Trophoblast cell (in vitro differentiated cells and primary cell): ENCODE measurements around the gene SSC5D.
"Not testable (repeated sequence)": the region's sequence is repeated elsewhere in the genome, so short reads cannot be mapped to it uniquely, and the experiment has no call there.

Source experiments
- DNase-seq, 2 donors: peaks; one replicate each; pipeline ENCODE4 v3.0.0-alpha.2; 2016
- H2AFZ ChIP-seq: 2 replicates; pipeline ENCODE4 v1.6.1; 2013; ENCODE audit warnings: low read length, moderate library complexity, mild to moderate bottlenecking; ENCODE audit not compliant: insufficient read depth, poor library complexity
- H2AK5ac ChIP-seq: 2 replicates; pipeline ENCODE4 v1.6.1; 2013; ENCODE audit warnings: mild to moderate bottlenecking, low read length
- H2BK120ac ChIP-seq: 2 replicates; pipeline ENCODE4 v1.6.1; 2013; ENCODE audit warnings: low read length, mild to moderate bottlenecking, moderate library complexity; ENCODE audit not compliant: insufficient read depth, poor library complexity
- H2BK12ac ChIP-seq: 2 replicates; pipeline ENCODE4 v1.6.1; 2013; ENCODE audit warnings: mild to moderate bottlenecking, low read length, moderate library complexity
- H2BK5ac ChIP-seq: 2 replicates; pipeline ENCODE4 v1.6.1; 2013; ENCODE audit warnings: low read length, low read depth, moderate library complexity, mild to moderate bottlenecking; ENCODE audit not compliant: poor library complexity
- H3K14ac ChIP-seq: 2 replicates; pipeline ENCODE4 v1.6.1; 2013; ENCODE audit warnings: mild to moderate bottlenecking, low read length
- H3K18ac ChIP-seq: 2 replicates; pipeline ENCODE4 v1.6.1; 2013; ENCODE audit warnings: mild to moderate bottlenecking, low read length
- H3K23ac ChIP-seq: 2 replicates; pipeline ENCODE4 v1.6.1; 2013; ENCODE audit warnings: low read length
- H3K27ac ChIP-seq: 2 replicates; pipeline ENCODE4 v1.5.1; 2013; ENCODE audit warnings: low read depth, mild to moderate bottlenecking, inconsistent platforms, low read length, moderate library complexity
- H3K27me3 ChIP-seq: 2 replicates; pipeline ENCODE4 v1.6.1; 2013; ENCODE audit warnings: inconsistent platforms, mild to moderate bottlenecking, low read length, moderate library complexity; ENCODE audit not compliant: insufficient read depth
- H3K36me3 ChIP-seq, 2 experiments: 1 replicate in 1 of 2; 2 replicates in 1 of 2; pipeline ENCODE4 v1.6.1; 2013; ENCODE audit warnings: low read length in 2 of 2, mild to moderate bottlenecking in 2 of 2, moderate library complexity in 1 of 2; ENCODE audit not compliant: insufficient read depth in 2 of 2, control insufficient read depth in 1 of 2
- H3K4ac ChIP-seq: 2 replicates; pipeline ENCODE4 v1.6.1; 2013; ENCODE audit warnings: low read depth, mild to moderate bottlenecking, low read length, moderate library complexity
- H3K4me1 ChIP-seq, 2 experiments: 1 replicate in 1 of 2; 2 replicates in 1 of 2; pipeline ENCODE4 v1.6.1; 2013; ENCODE audit warnings: low read length in 2 of 2, mild to moderate bottlenecking in 2 of 2, moderate library complexity in 1 of 2; ENCODE audit not compliant: insufficient read depth in 2 of 2, control insufficient read depth in 1 of 2
- H3K4me2 ChIP-seq: 2 replicates; pipeline ENCODE4 v1.6.1; 2013; ENCODE audit warnings: inconsistent platforms, mild to moderate bottlenecking, low read length, moderate library complexity
- H3K4me3 ChIP-seq: 2 replicates; pipeline ENCODE4 v1.5.1; 2013; ENCODE audit warnings: mild to moderate bottlenecking, low read depth, low read length, inconsistent platforms
- H3K79me1 ChIP-seq: one replicate; pipeline ENCODE4 v1.6.1; 2013; ENCODE audit warnings: low read length
- H3K79me2 ChIP-seq: 2 replicates; pipeline ENCODE4 v1.6.1; 2013; ENCODE audit warnings: low read length, mild to moderate bottlenecking; ENCODE audit not compliant: control insufficient read depth, insufficient read depth, poor library complexity
- H3K9ac ChIP-seq: 2 replicates; pipeline ENCODE4 v1.6.1; 2013; ENCODE audit warnings: mild to moderate bottlenecking, low read length
- H3K9me3 ChIP-seq: 2 replicates; pipeline ENCODE4 v1.6.1; 2013; ENCODE audit warnings: low read depth, mild to moderate bottlenecking, control low read depth, inconsistent platforms, low read length; ENCODE audit not compliant: insufficient read depth
- H4K12ac ChIP-seq: 2 replicates; pipeline ENCODE4 v1.6.1; 2013; ENCODE audit warnings: low read depth, mild to moderate bottlenecking, low read length, moderate library complexity
- H4K8ac ChIP-seq: 2 replicates; pipeline ENCODE4 v1.6.1; 2013; ENCODE audit warnings: low read depth, mild to moderate bottlenecking, low read length, moderate library complexity
- H4K91ac ChIP-seq: one replicate; pipeline ENCODE4 v1.6.1; 2013; ENCODE audit warnings: low read depth, mild to moderate bottlenecking, low read length, moderate library complexity
- WGBS: extraction: QIAGEN DNeasy Blood & Tissue Kit; methylation state at CpG from one replicate; pipeline ENCODE4 v1.1.7; 2013; ENCODE audit warnings: missing lambda C conversion rate; ENCODE audit not compliant: insufficient read length, insufficient coverage; ENCODE audit errors: extremely low coverage; 5-methylcytosine and 5-hydroxymethylcytosine counted together

The SSC5D gene

GRCh38 chr19:55444646-55445045 is 43.6 kb upstream of the SSC5D start:
- Histone ChIP-seq H3K14ac (no peak overlapping the region), H2BK120ac (no peak overlapping the region), H3K4me2 (no peak overlapping the region), H3K4ac (no peak overlapping the region), H4K8ac (no peak overlapping the region), H3K27ac (no peak overlapping the region), H3K4me3 (no peak overlapping the region), H3K9ac (no peak overlapping the region), H3K9me3 (peaks cover 27% of the 10 kb centered on the region), H3K18ac (no peak overlapping the region), H3K4me1 (no peaks in the 10 kb centered on the region), H3K79me1 (no peaks in the 10 kb centered on the region), H2BK5ac (no peak overlapping the region), H4K12ac (no peak overlapping the region), H4K91ac (no peak overlapping the region), H3K23ac (no peak overlapping the region), H3K27me3 (peaks cover 47% of the 10 kb centered on the region), H3K79me2 (no peaks in the 10 kb centered on the region), H2BK12ac (no peak overlapping the region), H2AFZ (no peak overlapping the region), H3K36me3 (no peaks in the 10 kb centered on the region), H2AK5ac (no peak overlapping the region)
- DNase-seq, result no peak
- WGBS, result no CpG with 5 or more reads among the region's 11 CpGs

- H3K79me2 ChIP-seq, result no peaks in the 10 kb centered on the region
- H3K14ac ChIP-seq, result no peak overlapping the region
- no peaks in the 10 kb centered on the region for H3K79me1 ChIP-seq
- DNase-seq, result no peak
- H4K8ac ChIP-seq, result no peak overlapping the region
- H4K12ac ChIP-seq, result no peak overlapping the region
- H3K23ac ChIP-seq, result no peak overlapping the region
- WGBS, result no CpG with 5 or more reads among the region's 8 CpGs
- H2AFZ ChIP-seq, result no peak overlapping the region
- no peak overlapping the region for H3K9ac ChIP-seq
- H3K27me3 ChIP-seq, result peaks cover 45% of the 10 kb centered on the region
- H3K36me3 ChIP-seq, result no peaks in the 10 kb centered on the region
- no peak overlapping the region for H3K4ac ChIP-seq
- no peak overlapping the region for H2AK5ac ChIP-seq
- no peak overlapping the region for H2BK12ac ChIP-seq
- no peak overlapping the region for H2BK5ac ChIP-seq
- no peak overlapping the region for H3K4me2 ChIP-seq
- no peak overlapping the region for H2BK120ac ChIP-seq
- no peak overlapping the region for H4K91ac ChIP-seq
- H3K27ac ChIP-seq, result no peak overlapping the region
- no peaks in the 10 kb centered on the region for H3K4me1 ChIP-seq
- H3K18ac ChIP-seq, result no peak overlapping the region
- no peak overlapping the region for H3K4me3 ChIP-seq
- H3K9me3 ChIP-seq, result peaks cover 19% of the 10 kb centered on the region
Measured at GRCh38 chr19:55446060-55446459, 42.2 kb upstream of the SSC5D start.

- no peak for DNase-seq
- no peak overlapping the region for H4K12ac ChIP-seq
- no peak overlapping the region for H2BK12ac ChIP-seq
- H3K4me3 ChIP-seq, result peak overlapping the region; percentile 44
- no CpG with 5 or more reads among the region's 16 CpGs for WGBS
- H3K4ac ChIP-seq, result no peak overlapping the region
- no peak overlapping the region for H3K27ac ChIP-seq
- H4K8ac ChIP-seq, result no peak overlapping the region
- H3K4me2 ChIP-seq, result no peak overlapping the region
- H2AK5ac ChIP-seq, result no peak overlapping the region
- H3K27me3 ChIP-seq, result peaks cover 46% of the 10 kb centered on the region
- H3K9ac ChIP-seq, result no peak overlapping the region
- H3K36me3 ChIP-seq, result no peaks in the 10 kb centered on the region
- no peak overlapping the region for H3K14ac ChIP-seq
- no peaks in the 10 kb centered on the region for H3K79me2 ChIP-seq
- H2AFZ ChIP-seq, result no peak overlapping the region
- peaks cover 20% of the 10 kb centered on the region for H3K9me3 ChIP-seq
- H3K79me1 ChIP-seq, result no peaks in the 10 kb centered on the region
- H2BK120ac ChIP-seq, result no peak overlapping the region
- no peak overlapping the region for H3K18ac ChIP-seq
- no peak overlapping the region for H2BK5ac ChIP-seq
- H3K4me1 ChIP-seq, result peaks cover 0 to 3% of the 10 kb centered on the region in 2 experiments
- no peak overlapping the region for H4K91ac ChIP-seq
- no peak overlapping the region for H3K23ac ChIP-seq
Measured at GRCh38 chr19:55447421-55448174, 40.6 kb upstream of the SSC5D start.

GRCh38 chr19:55448175-55448490 is 40.1 kb upstream of the SSC5D start:
- not testable (repeated sequence) for H2BK120ac ChIP-seq, H2AFZ ChIP-seq, H3K23ac ChIP-seq, H4K12ac ChIP-seq, H3K79me1 ChIP-seq, H3K9ac ChIP-seq, H4K8ac ChIP-seq, H3K4me2 ChIP-seq, H3K4me1 ChIP-seq, H2BK12ac ChIP-seq, H3K18ac ChIP-seq, H3K27ac ChIP-seq, H3K36me3 ChIP-seq, H2AK5ac ChIP-seq, H3K4ac ChIP-seq, H4K91ac ChIP-seq, H3K14ac ChIP-seq, H3K79me2 ChIP-seq, DNase-seq, H2BK5ac ChIP-seq
- peak overlapping the region; percentile 58 for H3K4me3 ChIP-seq
- H3K27me3 ChIP-seq, result peaks cover 43% of the 10 kb centered on the region
- H3K9me3 ChIP-seq, result peaks cover 23% of the 10 kb centered on the region
- WGBS, result no CpG with 5 or more reads among the region's 5 CpGs
